ENCODE measurements around the gene KIAA0513.
"Not testable (repeated sequence)": the region's sequence is repeated elsewhere in the genome, so short reads cannot be mapped to it uniquely, and the experiment has no call there.

KIAA0513 gene

DNA sequence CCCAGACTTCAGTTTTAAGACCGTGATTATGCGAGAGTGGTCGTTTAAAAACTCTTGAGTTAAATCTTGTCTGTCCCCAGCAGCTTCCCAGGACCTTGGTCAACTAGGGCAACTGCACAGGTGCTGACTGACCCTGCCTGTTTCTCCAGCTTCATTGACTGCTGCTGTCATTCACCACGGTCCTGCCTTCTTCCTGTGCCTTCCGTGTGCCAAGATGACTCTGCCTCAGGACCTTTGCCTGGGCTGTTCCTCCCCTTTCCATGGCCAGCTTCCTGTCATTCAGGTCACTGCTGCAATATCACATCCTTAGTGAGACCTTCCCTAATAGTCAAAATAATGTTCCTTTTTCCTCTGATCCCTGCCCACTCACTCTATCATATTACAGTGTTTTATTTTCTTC, 3.9 kb downstream of the KIAA0513 start:
- DNase-seq, result no peak

DNA sequence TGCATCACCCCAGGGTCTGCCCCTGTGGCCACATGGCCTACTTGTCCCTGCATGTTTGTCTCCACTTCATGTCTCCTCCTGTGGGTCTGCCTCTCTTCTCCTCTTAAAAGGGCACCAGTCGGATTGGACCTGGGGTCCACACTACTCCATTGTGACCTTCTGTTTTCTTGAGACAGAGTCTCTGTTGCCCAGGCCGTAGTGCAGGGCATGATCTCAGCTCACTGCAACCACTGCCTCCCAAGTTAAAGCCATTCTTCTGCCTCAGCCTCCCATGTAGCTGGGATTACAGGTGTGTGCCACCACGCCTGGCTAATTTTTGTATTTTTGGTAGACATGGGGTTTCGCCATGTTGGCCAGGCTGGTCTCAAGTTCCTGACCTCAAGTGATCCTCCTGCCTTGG, 4.6 kb downstream of the KIAA0513 start:
- DNase-seq, result not testable (repeated sequence)

DNA sequence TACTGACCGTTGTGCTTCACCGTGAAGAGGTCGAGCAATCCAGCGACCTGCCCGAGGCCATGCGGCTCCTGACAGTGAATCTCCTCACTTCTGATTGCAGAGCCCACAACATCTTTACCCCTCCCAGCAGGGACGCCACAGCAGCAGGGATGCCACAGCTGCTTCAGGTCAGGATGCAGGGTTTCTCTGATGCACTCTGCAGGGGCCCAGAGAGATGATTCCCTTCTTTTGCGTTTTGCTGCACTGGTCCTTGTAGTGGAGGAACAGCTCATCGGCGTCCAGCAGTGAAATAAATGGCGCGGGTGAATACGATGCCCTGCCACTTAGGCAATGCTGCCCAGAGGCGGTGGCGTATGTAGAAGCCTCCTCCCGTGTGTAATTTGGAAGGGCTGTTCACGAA, 5.6 kb downstream of the KIAA0513 start:
- no peak for DNase-seq

DNA sequence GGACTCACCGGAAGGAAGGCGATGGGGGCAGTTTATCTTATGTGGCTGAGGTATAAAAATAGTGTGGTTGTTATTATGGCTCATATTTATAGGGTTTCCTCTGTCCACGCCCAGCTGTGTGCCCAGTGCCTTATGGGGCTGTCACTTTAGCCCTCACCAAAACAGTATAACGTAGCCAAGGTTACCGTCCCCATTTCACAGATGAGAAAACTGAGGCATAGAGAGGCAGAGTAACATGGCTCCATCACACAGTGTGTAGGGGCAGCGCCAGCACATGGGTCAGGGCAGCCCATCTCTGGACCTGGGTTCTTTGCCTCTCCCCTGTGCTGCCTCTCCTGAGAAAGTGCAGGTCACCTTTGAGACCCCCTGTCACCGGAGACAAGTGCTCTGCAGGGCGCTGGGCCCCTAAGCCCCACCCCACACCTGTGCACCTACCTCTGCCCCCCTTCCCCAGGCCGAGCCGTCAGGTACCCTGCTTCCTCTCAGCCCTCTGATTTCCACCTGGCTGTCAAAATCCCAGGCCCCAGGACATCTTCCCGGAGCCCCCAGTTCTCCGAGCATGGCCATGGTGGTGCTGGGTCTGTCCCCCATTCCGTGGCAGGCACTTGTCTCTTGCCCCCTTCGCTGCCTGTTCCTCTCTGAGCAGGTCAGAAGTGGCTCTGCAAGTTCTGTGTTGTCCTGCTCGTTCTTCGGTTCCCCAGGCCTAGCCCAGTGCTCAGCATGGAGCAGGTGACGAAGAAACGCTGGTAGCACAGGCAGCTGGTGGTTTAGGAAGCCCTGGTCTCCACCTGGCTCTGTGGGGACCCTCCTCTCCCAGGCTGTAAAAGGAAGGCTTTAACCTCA, 7.2 kb downstream of the KIAA0513 start:
- no peak for DNase-seq

DNA sequence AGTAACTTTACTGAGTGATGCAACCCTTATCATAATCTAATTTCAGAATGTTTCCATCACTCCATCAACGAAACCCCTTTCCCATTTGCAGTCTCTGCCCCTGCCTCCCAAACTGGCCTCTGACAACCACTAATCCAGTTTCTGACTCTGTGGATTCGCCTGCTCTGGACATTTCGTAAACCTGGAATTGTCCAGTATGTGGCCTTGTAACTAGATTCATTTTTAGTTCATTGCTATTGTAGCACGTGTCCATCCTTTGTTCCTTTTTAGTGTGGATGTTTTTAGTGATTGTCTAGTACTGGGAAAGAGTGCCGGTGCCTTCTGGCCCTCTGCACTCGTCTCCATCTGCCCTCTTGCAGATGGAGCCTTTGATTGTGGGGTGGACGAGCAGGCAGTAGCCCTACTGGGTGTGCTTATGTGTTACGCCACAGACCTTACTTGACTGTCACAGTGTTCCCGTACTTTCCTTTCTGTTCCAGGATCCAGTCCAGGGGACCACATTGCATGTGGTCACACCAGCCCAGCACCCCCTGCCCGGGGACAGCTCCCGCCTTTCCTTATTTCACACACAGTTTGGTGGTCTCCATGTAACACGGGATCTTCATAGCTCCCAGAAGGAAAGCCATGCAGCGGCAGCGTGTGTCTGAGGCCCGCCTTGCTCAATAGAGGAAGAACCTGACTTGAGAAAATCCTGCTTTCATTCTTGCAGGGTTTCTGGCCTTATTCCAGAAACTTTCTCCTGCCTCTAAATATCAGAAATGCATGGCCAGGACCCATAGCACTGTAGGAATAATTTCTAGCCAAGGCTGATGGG, 8.8 kb downstream of the KIAA0513 start:
- DNase-seq, result no peak

DNA sequence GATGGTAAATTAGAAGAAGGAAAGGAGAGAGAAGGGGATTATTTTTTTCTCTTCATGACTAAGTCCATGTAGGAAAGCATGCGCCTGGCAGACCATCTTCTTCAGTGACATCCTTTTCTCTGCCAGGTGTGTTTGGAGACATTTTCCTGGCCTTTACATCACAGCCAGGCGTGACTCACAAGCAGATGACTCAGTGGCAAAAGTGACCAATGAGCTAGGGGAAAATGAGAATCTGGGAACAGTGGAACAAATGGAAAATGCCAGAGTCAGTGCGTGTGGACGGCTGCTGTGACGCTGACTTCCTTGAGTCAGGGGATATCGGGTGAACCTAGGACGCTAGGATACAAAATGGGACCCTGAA, 9.4 kb downstream of the KIAA0513 start:
- DNase-seq, result no peak

DNA sequence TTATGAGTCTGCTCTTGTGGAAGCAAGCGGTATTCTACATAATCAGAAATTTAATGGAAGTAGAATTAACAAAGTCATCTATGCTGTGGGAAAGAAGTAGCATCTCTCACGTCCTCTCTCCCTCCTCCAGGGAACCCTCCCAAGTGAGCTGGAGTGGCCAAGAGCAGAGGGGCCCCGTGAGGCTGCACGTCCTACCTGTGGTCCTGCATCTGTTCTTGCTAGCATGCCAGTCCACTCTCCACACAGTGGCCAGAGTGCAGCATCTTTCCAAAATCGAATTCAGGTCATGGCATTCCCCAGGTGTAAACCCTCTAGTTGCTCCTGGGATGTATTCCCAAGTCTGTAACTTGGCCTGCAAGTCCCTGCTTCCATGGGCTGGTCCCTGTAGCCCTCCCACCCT, 10.1 kb downstream of the KIAA0513 start:
- no peak for DNase-seq

DNA sequence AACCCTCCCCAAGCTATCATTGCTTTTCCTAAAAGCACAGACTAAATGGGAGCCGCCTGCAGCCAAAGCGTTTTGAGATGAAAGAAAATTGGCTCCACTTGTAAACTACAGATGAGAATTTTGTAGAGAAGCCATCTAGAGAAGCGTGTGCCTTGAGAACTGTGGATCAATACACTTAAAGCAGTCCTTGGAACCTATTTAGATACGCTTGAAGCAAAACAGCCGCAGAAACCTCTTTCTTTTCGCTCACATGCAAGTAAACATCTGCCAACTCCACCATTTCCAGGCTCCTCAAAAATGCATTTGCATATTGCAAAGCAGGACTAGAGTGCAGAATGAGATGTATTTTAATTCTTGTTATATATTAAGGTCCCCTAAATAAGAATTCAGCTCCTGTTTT, 13.1 kb downstream of the KIAA0513 start:
- no peak for DNase-seq

DNA sequence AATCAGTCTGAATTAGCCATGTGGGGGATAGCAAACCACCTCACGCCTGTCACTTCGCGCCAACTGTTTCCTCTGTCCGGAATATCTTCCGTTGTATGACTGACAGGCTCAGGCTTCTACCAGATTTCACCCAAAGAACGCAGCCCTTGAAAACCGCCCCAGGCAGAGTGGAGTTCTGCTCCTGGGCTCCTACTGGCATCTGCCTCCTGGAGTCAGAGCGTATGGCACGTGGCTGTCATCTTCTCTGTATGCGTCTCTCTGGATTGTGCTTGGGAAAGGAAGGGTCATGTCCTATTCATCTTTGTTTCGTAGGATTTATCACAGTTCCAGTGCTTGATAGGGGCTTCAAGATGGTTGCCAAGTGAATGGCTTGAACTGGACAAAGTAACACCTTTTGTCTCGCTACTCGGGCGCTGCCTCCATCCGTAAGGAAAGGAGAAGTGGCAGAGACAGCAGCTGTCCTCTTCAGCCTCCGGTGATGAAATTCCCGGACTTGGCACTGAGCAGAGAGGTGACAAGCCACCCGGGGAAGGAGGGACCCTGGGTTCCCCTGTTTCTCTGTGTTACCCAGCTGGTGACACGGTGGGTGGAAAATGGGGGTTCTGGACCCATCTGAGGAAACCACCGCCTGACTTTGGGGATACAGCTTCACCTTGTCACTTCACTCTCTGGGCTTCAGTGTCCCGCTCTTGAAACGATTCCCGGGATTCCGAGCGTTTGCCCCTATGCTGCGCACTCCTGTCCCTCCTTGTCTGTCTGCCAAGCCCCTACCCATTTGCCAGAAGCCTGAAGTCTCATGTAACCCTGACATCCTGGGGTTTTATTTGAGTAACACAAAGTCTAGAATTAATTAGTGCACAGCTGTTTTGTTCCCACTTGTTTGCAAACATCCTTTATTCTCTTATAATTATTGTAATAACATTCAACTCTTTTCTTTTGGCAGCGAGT, 13.9 kb downstream of the KIAA0513 start:
- DNase-seq, result no peak

DNA sequence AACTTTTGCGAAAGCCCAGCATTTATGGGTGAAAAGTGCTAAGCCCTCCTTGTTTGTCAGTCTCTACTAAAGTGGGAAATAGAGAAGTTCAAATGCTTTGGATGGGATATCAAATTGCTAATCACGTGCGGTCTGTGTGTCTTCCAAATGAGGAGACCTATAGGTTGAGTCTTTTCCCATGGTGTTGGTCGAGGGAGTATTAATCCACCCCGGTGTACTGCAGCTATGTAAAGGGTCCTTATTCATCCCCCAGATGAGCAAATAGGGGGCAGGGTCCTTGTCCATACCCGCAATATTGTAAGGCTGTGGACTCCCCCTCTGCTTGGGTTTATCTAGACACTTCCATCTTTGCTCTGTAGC, 14.6 kb downstream of the KIAA0513 start:
- DNase-seq, result no peak

DNA sequence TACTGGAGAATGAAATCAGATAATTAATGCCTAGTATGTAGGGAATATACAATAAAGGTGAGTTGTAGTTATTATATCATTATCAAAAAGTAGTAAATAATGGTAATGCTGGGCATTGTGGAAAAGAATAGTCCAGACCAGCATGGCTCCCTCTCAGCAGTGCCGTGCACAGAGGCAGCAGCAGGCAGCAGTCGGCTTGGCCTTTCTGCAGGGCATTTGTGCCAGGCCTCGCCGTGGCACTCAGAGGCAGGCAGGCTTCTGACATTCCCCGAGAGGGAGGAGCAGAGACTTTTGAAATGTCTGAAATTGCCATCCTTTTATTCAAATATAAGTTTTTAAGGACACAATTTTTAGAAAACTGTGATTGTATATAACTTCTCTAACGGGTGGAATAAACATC, 15.0 kb downstream of the KIAA0513 start:
- no peak for DNase-seq

DNA sequence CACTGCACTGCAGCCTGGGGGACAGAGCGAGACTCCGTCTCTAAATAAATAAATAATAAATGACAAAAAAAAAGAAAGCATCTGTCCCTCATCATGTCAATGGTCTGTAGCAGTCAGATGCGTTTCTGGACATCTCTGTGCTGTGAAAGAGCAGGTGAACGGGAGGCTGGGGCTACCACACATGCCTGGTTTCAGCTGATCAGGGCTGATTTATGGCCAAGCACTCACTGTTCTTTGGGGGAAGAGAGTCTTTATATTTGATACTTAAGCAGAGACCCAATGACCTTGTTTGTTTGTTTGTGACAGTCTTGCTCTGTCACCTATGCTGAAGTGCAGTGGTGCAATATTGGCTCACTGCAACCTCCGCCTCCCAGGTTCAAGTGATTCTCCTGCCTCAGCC, 17.5 kb downstream of the KIAA0513 start:
- DNase-seq, result no peak

DNA sequence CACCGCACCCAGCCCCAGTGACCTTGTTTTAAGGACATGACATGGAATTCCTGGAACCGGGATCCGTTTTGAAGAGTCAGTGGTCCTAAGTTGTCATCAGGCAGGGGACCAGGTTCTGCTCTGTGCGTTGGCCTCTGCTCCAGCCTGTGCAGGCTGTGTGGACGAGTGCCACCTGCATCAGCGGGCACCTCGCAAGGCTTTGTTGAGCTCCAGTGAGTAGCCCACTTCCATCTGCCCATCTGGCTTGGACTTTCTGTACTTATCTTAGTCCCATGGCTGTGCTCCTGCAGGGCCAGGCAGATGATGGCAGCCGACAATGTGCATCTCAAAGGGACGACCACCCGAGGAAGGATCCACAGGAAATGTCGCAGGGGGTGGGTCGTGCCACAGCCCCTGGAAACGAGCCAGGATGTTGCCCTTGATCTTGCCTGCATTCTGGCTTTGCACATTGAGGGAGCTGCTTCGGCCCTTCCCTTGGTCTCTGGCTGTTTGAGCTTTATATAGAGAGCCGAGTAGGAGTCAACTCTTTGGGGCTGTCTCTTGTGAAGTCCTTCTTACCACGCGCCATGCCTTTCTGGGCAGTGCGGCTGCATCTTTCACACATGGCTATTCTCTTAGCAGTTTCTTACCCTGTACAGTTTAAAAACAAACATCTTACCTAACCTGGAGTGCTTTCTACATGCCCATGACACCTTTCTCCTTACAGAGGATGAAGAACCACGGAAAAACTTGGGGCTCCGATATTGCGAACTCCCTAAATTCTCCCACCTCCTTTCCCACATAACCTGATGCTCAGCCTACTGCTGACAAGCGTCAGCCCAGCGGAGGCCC, 18.3 kb downstream of the KIAA0513 start:
- no peak for DNase-seq

DNA sequence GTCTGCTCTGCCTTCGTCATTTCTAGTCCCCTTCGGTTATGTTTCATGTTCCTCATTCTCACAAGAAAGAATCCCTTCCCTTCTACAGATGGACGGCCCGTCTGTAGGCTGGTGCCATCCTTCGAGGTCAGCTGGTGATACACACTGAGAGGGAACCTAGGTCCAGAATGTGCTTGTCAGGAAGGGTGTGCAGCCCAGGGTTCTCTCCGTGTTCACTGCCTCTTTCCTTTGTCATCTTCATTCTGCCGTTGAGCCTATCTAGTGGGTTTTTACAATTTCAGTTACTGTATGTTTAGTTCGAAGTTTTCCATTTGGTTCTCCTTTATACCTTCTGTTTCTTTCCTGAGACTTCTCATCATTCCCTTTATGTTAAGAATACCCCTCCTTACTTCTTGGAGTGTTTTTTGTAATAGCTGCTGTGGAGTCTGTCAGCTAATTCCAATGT, 18.9 kb downstream of the KIAA0513 start:
- no peak for DNase-seq

DNA sequence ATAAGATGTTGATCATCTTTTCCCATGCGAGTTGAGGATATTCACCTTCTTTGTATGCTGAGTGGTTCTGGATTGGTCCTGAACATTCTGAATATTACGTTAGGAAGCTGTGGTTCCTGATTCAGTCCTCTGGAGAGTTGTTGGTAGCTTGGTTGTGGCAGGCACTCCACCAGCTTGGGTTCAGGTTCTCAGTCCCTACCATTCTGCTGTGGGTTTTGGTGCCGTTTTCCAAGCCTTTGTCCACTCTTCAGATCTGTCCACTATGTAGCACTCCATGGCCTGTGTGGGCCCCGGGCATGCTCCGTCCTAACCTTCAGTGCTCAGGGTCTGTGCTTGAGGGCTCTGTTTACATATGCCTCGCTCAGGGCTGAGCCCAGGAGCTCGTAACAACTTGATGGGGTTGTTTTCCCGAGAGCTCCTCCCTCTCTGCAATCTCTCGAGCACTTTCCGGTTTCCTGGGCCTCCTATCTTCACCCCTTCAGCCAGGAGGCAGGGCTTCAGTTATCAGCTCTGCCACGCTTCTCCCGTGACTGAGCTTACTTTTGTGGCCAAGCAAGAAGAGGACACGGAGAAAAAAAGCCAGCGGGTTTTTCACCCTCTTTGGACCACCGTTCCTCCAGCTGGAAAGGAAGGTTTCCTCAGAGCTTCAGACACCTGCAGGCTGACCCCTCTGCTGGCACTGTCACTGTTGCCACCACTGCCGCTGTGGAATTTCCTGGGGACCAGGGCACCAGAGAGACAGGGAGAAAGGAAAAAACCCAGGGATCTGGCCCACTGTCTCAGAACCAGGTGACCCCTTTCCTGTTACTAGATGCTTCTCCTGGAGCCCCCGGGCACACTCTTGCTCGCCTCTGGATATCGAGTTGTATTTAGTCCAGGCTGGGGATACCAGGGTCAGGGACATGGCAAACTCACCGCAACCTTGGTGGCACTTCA, 19.6 kb downstream of the KIAA0513 start:
- no peak for DNase-seq

DNA sequence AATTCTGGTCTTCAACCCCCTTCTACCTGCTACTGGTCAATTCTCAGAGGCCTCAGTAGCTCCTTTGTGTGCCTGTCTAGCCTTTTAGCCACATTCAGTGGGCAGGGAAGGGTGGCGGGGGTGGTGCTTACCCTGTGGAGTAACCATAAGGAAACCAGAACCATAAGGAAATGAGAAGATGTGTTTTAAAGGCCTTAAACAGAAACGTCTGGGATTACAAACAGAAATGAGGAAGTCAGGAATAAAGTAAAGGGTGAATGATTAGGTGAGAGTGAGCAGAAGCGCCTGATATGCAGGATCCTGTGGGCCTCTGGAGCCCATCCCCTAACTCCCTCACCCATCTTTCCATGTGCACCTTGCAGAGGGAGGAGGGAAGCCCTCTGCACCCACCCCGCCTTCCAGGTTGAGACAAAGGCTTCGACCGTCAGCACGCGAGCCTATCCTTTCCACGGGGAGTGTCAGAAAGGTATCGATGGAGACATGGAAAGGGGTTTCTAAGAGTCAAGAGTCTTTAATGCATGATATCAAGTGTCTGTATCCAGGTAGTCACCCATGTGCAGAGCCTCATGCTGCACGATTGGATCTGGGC, 20.4 kb downstream of the KIAA0513 start:
- no peak for DNase-seq

DNA sequence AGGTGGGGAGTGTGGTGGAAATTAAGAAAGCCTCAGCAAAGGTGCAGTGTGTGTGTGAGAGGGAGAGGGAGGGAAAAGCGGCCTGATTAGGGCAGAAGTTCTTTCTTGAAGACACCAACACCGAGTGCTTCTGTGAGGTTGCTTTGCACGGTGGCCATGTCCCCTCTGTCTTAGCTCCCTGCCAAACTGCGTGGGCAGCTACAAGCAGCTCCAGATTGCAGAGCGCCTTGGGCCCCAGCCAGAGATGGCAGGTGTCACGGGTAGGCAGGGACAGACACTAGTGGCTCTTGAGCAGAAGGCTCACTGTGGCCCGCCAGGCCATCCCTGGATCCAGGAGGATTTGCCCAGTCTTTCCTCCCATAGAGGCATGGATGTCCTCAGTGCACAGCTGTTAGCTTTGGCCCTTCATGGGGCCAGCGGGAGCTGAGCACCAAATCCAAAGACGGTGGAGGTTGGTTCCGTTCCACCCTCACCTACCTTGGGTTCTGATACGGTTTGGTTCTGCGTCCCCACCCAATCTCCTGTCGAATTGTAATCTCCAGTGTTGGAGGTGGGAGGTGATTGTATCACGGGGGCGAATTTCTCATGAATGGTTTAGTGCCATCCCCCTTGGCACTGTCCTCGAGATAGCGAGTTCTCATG, 21.4 kb downstream of the KIAA0513 start:
- no peak for DNase-seq

DNA sequence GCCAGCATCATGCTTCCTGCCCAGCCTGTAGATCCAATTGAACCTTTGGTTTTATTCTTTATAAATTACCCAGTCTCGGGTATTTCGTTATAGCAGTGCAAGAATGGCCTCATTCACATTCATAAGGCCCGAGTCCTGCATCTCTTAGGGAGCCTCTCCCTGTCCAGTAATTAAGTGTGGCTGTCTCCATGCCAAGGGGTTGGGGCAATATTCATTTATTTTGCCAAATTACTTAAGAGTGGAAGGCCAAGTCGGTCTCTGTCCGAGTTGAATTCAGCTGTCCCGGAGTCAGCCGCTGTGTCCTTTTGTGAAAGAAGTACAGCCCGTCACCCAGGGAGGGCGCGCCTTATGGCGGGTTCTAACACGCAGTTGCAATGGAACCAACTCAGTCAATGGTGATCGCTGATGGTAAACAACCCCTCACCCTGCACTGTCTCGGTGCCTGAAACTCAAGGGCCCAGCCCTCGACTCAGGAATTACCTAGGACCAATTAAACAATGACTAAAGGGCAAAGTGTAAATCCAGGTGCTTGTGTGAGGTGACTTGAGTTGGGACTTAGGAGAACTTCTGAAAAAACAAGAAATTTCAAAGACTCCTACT, 22.2 kb downstream of the KIAA0513 start:
- DNase-seq, result no peak

DNA sequence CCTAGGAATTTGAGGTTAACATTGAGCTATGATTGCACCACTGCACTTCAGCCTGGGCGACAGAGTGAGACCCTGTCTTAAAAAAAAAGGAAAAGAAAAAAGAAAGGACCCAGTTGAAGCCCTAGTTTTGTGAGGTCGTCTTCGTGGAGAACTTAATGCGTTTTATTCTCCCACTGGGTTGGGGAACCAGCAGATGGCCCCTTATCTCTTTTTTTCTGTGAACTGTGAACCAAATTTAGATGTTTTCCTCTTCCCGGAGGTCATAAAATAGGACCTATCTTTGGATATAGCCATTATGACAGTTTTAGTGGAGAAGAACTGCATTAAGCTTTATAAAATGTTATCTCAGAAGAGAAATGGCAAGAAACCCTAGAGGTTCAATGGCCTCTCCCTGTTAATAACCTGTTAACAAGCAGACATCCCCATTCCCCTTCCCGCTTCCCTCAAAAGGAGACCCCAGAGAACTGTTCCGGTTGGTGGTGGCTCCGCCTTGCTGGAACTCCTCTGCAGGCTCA, 23.5 kb downstream of the KIAA0513 start:
- DNase-seq, result no peak

DNA sequence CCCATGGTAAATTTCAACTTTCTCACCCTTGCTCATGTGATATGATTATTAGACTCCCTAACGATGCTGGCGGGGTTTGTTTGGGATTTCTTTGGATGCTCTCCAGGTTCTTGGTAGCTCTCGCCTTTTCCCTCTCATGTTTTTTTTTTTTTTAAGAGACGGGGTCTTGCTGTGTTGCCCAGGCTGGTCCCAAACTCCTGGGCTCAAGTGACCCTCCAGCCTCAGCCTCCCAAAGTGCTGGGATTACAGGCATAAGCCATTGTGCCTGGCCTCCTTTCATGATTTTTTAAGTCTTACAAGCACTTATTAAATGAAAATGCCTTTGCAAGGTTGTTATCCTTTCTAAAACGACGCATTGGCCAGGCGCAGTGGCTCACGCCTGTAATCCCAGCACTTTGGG, 24.1 kb downstream of the KIAA0513 start:
- DNase-seq, result no peak

Measured in activated gamma-delta T cell treated with Interleukin-2 at 50 U/mL for 16 hours (primary cell).